HEK293T (cell line): ENCODE data around the gene TFDP2.

Source experiments
- BHLHE40 ChIP-seq: fragments of 450-650 bp; IDR thresholded peaks from 2 replicates; pipeline ENCODE4 v1.6.1; 2016; ENCODE audit warnings: mild to moderate bottlenecking, moderate library complexity, borderline replicate concordance
- FOXA1 ChIP-seq: fragments of 450-650 bp; IDR thresholded peaks from 2 replicates; pipeline ENCODE4 v1.6.1; 2016; ENCODE audit warnings: mild to moderate bottlenecking
- FOXK2 ChIP-seq: fragments of 450-650 bp; IDR thresholded peaks from 2 replicates; pipeline ENCODE4 v1.6.1; 2016; ENCODE audit warnings: mild to moderate bottlenecking
- FOXM1 ChIP-seq: fragments of 450-650 bp; IDR thresholded peaks from 2 replicates; pipeline ENCODE4 v1.6.1; 2017; ENCODE audit warnings: mild to moderate bottlenecking, borderline replicate concordance
- L3MBTL2 ChIP-seq: fragments of 450-650 bp; conservative IDR thresholded peaks from 2 replicates; pipeline ENCODE4 v1.6.1; 2016; ENCODE audit warnings: mild to moderate bottlenecking

GRCh38 chr3:141920701-141921100 is 228.6 kb downstream of the TFDP2 start:
- TF ChIP-seq FOXM1, result no peak
- TF ChIP-seq L3MBTL2, result no peak
- TF ChIP-seq FOXA1, result no peak
- TF ChIP-seq FOXK2, result no peak
- TF ChIP-seq BHLHE40, result no peak
